HG02870 (cell line): ENCODE results near the gene ALKBH5.
"Not testable (repeated sequence)": the region's sequence is repeated elsewhere in the genome, so short reads cannot be mapped to it uniquely, and the experiment has no call there.

Source experiments
- ATAC-seq: cut with Tn5 transposase; IDR thresholded peaks from one replicate; pipeline ENCODE4 v1.9.1; 2021; ENCODE audit warnings: mild to moderate bottlenecking, moderate library complexity; ENCODE audit not compliant: unreplicated experiment

The ALKBH5 gene

DNA sequence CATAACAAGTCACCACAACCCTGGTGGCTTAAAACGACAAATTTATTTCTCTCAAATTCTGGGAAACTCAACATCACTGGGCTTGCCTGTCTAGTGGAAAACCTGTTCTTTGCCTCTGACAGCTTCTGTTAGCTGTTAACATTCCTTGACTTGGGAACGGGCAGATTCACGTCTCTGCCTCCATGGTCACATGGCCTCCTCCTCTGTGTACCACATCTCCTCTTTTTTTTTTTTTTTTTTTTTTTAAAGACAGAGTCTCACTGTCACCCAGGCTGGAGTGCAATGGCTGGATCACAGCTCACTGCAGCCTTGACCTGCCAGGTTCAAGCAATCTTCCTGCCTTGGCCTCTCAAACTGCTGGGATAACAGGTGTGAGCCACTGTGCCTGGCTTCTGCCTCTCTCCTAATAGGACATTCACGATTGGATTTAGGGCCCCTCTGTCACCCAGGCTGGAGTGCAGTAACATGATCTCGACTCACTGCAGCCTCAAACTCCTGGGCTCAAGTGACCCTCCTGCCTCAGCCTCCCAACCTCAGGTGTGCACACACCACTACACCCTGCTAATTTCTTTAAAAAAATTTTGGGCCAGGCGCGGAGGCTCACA, 30.1 kb downstream of the ALKBH5 start:
- no peak for ATAC-seq

DNA sequence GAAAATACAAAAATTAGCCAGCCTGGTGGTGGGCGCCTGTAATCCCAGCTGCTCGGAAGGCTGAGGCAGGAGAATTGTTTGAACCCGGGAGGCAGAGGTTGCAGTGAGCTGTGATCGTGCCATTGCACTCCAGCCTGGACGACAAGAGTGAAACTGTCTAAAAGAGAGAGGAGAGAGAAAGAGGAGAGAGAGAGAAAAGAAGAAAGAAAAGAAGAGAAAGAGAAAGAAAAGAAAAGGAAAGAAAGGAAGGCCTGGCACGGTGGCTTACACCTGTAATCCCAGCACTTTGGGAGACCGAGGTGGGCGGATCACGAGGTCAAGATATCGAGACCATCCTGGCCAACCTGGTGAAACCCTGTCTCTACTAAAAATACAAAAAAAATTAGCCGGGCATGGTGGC, 33.3 kb downstream of the ALKBH5 start:
- ATAC-seq: not testable (repeated sequence)

DNA sequence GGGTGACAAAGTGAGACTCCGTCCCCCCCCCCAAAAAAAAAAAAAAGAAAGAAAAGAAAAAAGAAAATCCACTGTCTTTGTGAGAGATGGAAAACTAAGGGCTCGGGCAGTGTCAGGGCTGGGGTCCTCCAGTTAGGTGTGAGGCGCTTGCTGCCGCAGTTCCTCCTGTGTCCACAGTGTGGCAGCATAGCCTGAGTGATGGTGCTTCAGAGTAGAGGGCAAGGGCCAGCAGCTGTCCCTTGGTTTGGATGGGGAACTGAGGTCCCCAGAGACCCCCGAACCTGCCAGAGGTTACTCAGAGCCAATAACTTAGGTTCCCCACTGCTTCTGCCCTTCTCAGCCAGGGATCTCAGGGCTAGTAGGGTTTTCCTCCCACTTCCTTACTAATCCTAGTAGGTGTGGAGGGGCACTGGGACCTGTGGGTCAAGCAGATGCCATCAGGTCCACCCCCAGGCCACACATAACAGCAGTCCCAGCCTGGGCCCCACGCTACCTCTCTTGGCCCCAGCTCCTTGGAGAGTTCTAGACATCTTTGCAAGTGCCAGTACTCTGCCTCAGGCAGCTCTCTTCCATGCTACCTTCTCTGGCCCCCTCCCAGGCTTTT, 33.9 kb downstream of the ALKBH5 start:
- no peak for ATAC-seq

DNA sequence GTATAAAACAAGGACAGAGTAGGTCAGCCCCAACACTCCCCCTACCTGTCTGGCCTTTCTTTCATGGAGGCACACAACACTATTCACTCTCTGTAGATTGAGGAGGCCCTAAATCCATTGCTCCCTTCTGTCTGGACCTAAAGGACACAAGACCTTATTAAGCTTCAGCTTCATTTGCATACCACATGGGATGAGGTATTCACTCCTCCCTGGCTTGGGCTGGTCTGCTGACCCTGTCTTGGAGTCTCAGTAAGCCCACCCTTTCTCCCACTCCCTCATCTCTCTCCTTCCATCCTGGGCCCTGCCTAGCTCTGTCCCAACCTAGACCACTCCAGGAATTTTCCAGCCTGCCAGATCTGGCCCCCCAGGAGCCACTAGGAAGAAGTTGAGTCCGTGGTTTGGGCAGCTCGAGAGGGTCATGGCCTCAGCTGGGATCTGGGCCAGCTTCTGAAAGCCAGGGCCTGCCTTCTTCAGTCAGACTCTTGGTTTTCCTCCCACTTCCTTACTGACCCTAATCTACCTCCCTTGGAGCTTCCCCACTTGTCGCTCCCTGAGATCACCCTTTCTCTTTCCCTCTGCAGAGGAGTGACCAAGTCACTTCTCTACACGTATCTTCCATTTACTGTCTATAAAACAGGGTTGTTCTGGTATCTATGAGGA, 35.3 kb downstream of the ALKBH5 start:
- no peak for ATAC-seq

DNA sequence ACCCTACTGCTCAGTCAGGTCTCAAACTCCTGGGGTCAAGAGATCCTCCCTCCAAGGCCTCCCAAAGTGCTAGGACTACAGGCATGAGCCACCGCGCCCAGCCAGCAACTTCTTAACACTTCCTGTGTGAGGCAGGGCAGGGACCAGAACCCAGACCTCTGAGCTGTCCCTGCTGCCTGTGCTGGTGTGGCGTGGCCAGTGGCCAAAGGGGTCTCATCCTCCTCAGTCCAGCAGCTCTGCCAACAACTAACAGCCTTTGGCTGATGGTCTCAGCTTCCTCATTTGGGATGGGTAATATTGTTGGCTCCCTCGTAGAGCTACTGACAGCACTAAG, 40.4 kb downstream of the ALKBH5 start:
- no peak for ATAC-seq

DNA sequence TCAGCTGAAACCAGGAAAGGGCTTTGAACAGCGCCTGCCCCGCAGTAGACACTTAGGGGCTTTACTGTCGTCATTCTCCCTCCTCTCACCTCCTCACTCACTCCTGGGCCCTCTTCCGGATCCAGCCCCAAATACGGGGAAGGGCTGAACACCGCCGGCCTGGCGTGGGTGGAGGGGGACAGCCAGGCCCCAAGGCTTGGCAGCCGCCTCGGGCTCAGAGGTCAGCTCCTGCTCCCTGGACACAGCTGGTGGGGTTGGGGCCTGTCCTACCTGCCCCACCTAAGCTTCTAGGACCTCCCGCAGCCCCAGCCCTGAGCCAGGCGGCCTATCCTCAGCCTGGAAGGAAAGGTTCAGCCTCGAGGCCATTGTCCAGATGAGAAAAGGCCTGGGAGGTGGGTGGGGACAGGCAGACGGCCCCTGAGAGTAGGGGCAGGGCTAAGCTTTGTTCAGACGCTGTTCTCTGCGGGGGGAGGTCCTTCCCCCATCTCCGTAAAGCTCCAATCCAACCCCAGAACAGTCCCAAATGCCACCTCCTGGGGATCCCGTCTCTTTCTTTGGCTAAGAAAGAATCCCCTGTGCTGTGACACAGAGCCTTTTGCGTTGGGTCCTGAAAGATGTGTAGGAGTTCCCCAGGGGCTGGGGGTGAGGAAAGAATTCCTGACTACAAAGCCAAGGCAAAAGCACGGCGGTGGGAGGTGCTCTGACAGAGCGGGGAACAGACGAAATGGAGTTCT, 40.9 kb downstream of the ALKBH5 start:
- no peak for ATAC-seq

DNA sequence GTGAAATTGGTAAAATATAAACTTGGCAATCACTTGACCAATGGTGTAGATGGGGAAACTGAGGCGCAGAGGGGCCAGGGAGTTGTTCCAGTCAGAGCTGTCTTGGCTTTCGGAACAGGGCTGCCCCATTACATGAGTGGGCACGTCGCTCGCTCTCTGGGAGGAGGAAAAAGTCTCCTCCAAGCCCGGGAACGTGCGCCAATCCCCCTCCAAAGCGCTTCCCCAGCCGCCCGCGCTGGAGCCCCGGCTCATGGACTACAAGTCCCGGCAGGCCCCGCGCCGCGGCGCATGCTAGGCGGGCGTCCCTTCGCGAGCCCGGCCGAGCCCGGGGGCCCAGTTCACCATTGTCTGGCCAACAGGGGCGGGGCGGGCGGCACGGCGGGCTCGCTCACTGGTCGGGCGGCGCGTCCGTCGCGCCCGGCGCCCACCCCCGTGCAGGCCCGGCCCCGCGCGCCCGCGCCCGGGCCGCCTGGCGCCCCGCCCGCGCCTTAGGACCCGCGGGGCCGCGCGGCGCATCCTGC, 41.6 kb downstream of the ALKBH5 start, which contains the start of gene LLGL1:
Gene LLGL1, plus strand, starts transcription at position 515 of the 521 bp plus-strand sequence. CDS start 48 bp downstream, outside the sequence.
- peak; percentile 72 for ATAC-seq

DNA sequence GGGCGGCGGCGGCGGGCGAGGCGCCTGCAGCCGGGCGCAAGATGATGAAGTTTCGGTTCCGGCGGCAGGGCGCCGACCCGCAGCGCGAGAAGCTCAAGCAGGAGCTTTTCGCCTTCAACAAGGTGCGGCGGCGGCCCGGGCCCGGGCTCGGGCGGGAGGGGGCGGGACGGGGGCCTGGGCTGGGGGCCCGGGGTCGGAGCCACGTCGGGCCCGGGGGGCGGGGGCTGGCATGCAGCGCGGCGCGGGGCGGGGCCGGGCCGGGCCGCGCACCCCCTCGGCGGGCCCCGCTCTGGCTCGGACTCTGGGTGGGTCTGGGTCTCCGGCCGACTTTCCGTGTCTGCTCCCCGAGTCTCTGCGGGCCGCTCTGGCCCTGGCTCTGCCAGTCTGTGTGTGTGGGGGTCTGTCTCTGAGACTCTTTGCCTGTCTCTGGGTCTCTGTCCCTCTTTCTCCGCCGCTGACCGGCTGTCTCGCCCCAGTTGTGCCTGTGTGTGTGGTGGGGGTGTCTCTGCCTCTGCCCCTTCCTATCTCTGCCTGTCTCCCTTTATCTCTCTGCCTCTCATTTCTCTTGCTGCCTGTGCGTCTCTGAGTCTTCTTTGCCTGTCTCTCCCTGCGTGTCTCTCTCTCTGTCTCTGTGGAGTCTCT, 42.1 kb downstream of the ALKBH5 start:
- no peak for ATAC-seq

DNA sequence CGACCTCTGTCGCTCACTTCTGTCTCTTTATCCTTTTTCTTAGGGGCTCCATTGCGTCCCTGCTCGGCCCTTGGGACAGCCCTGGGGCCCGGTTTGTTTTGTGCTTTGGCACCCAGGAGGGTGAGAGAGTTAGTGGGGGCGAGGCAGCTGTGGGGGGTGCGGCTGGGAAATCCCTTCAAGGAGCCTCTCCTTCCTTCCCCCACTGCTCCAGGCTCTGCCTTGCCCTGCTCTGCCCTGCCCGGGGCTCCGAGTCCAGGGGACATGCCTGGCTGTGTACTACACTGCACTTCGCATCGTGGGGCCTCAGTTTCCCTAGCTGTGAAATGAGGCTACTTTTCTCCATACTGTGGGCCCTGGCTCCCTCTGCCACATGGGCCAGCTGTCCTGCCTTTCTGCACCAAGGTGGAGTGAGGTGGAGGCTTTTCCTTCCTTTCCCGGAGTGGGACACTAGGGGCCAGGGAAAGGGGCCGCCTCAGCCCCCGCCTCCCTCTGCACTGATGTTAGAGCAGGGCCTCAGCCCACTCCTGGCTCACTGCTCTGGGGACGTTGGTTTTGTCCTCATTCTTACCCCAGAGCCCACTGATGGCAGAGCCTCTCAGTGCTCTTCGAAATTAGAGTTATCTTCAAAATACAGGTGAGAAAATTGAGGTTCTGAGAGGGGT, 42.8 kb downstream of the ALKBH5 start:
- ATAC-seq: no peak

DNA sequence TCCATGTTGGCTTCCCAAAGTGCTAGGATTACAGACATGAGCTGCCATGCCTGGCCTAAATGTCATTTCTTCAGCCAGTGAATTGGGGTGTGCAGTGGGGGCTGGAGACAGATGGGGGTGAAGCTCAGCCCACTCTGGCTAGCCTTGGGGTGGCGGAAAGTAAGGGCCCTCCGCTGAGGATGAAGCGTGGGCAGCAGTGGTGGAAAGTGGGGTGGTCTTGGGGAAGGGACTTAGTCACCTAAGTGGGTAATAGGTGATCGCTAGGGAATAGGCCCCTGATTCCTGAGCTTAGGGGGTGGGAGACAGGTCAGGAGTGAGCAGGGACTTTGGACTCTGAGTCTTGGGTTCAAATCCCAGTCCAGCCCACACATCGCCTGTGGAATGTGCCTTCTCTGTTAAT, 44.0 kb downstream of the ALKBH5 start:
- ATAC-seq: no peak

DNA sequence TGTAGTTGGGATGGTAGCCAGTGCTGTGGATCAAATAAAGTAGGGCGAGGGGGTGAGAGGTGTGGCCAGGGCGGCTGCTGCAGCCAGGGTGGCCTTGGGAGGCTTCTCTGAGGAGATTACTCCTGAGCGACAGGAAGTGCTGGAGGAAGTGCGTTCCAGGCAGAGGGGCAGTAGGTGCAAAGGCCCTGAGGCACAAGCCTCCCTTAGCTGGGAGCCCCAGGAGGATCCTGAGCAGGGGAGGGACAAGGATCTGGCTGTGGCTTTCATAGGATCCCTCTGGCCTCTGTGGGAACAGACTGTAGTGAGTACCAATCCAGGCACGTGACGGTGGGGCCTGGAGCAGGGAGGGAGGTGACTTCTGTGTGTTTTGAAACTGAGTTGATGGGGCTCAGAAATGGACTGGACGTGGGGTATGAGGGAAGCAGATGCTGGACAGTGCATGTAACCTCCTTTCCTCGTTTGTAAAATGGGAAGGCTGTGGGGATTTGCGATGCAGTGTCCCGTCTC, 44.6 kb downstream of the ALKBH5 start:
- no peak for ATAC-seq

DNA sequence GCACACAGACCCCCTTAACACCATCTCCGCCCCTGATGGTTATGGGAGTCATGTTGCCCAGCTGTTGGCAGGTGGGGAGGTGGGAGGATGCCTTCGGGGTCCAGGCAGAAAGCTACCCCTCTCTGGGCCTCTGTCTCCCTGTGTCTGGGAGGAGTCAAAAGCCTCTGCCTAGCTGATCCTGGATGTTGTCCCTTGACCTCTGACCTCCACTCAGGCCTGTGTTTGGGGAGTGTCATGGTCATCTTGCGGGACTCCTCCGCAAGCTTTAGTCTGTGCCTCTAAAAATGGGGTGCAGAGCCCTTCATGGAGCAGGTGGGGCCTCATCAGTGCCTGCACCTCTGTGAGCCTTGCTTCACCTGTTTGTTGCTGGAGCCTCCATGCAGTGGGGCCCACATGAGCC, 45.6 kb downstream of the ALKBH5 start:
- no peak for ATAC-seq

DNA sequence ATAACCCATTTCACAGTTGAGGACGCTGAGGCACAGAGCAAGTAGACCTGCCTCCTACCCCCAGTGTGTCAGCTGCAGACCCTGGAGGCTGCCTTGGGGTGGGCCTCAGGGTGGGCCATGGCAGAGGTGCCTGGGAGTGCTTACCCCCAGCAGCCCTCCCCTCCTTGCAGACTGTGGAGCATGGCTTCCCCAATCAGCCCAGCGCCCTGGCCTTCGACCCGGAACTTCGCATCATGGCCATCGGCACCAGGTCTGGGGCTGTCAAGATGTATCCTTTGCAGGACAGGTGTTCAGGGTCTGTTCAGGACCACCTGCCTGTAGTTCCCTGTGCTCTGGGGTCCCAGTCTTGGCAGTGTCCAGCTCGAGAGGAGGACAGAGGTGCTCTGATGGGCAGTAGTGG, 46.1 kb downstream of the ALKBH5 start:
- no peak for ATAC-seq

DNA sequence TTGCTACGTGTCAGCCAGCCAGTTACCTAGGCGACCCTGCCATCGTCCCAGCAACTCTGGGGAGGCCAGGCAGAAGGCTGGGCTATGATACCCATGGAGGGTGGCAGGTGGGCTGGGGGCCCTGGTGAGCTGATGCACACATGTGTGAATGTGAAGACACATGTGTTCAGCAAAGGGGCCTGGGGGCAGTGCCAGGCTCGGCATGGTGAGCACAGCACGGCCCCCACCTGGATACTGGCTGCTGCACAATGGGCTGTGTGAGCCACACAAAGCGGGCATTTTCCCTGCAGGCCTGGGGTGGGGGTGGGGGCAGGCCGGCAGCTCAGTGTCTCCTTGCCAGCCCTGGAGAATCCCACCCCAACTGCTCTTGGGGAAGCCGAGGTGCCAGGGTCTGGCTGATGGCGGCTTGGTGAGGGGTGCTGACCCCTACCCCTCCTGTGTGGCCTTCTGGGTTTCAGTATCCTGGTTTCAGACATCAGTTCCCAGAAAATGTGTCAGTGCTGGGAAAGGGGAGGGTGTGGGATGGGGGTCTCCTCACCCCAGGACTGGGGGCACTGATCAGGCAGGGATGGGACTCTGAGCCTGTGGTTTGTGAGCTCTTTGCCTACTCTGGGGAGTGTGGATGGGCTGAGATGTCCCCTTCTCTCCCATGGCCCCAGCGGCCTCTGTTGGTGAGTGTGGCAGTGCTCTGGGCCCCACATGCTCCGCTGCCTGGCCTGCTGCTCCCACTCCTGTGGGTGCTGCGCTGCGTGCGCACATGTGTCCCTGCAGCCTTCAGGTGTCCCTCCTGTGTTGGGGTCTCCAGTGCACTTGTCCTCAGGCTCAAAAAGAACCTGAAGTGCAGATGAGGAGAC, 46.9 kb downstream of the ALKBH5 start:
- no peak for ATAC-seq

DNA sequence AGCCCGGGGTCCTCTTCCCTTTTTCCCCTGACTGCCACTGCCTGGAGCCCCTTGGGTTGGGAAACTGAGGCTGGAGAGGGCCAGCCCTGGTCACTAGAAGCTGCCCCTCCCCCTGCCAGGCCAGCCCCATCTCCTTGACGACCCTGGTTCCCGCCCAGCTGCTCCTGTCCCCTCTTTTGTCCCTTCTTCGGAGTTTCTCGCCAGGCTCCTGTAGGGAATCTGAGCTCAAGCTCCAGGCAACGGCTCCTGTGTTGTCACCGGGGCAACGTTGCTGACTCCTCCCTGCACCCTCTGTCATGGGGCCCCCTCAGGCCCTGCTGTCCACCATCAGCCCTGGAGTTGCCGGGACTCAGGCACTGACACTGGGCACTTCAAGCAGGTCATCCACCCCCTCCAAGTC, 47.5 kb downstream of the ALKBH5 start:
- no peak for ATAC-seq

DNA sequence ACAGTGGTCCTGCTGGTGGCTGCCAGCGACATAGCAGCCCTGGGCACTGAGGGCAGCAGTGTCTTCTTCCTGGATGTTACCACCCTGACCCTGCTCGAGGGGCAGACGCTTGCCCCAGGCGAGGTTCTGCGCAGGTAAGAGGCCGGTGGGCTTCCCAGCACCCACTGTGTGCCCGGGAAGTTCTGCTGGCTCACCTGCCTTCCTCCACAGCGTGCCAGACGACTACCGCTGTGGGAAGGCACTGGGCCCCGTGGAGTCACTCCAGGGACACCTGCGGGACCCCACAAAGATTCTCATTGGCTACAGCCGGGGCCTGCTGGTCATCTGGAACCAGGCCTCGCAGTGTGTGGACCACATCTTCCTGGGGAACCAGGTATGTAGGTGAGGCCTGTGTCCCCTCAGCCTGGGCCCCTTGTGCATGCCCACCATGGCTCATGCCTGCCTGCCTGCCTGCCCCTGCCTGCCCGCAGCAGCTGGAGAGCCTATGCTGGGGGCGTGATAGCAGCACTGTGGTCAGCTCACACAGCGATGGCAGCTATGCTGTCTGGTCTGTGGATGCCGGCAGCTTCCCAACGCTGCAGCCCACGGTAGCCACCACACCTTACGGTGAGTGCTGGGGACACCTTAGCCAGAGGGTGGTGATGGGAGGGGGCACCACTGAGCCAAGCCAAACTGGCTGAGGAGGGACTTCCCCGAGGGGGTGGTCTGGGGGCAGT, 50.3 kb downstream of the ALKBH5 start:
- no peak for ATAC-seq

DNA sequence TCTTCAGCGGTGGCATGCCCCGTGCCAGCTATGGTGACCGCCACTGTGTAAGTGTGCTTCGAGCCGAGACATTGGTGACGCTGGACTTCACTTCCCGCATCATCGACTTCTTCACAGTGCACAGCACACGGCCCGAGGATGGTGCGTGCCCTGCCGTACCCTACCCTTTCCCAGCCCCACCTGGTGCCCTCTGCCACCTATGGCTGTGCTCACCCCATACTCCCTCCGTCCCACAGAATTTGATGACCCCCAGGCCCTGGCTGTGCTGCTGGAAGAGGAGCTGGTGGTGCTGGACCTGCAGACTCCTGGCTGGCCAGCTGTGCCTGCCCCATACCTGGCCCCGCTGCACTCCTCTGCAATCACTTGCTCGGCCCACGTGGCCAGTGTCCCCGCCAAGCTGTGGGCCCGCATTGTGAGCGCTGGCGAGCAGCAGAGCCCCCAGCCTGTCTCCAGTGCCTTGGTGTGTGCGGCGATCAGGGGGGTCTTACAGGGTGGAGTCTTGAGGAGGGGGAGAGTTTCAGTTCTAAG, 51.3 kb downstream of the ALKBH5 start:
- ATAC-seq: no peak

DNA sequence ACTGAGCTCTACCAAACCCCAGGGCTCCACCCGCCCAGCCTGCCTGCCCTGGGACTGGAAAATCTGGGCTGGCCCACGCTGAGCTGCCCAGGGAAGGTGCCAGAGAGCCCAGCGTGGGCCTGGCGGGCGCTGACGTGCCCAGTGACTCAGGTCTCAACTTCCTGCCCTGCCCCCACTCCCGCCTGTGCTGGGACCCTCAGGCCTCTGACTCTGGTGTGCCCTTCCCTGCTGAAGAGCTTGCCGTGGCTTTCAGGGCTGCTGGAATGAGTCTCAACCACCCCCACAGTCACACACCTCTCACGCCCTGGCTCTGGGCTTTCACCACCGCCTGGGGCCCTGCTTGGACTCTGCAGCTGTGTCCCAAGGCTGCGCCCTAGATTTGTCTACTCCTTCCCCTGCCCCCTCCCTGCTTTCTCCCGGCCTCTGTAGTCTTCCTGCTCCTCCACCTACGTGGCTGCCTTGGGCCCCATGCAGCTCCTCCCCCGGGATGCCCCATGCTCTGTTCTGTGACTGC, 52.2 kb downstream of the ALKBH5 start:
- ATAC-seq: no peak
